Measurements from ENCODE around the gene PLD5. TPM values are rescaled to one million over a fixed set of nuclear protein-coding genes. Genes with fewer than 3 reads are reported as not detected.

Gene PLD5
- total and polyA plus RNA-seq, 7 donors, result 0.15 to 1.5 (median 0.83) TPM; not detected in 2

GRCh38 chr1:242546441-242546840 is 21.9 kb upstream of the PLD5 start:
- DNase-seq, result no peak
- no peaks in the 10 kb centered on the region for H3K4me1 ChIP-seq
- TF ChIP-seq CTCF (IDR thresholded peaks at IDR 0.05) (no peak), POLR2AphosphoS5 (IDR thresholded peaks at IDR 0.05) (no peak), EP300 (IDR thresholded peaks at IDR 0.05) (no peak), POLR2A (IDR thresholded peaks at IDR 0.05) (no peak)
- H3K27ac ChIP-seq, result no peak overlapping the region
- no peaks in the 10 kb centered on the region for H3K27me3 ChIP-seq
- intact Hi-C loops (cut with DNase I), result no loop called here
- H3K9me3 ChIP-seq, result no peaks in the 10 kb centered on the region
- 87 to 89% methylated on average over 3 of the region's 3 CpGs for WGBS, 2 donors
- no peaks in the 10 kb centered on the region for H3K36me3 ChIP-seq
- H3K4me3 ChIP-seq, result no peak overlapping the region

GRCh38 chr1:242544071-242544470 is 19.6 kb upstream of the PLD5 start:
- H3K4me1 ChIP-seq, result no peaks in the 10 kb centered on the region
- intact Hi-C loops (cut with DNase I), result no loop called here
- H3K4me3 ChIP-seq, result no peak overlapping the region
- no peaks in the 10 kb centered on the region for H3K27me3 ChIP-seq
- no peaks in the 10 kb centered on the region for H3K36me3 ChIP-seq
- TF ChIP-seq POLR2A (IDR thresholded peaks at IDR 0.05) (no peak), CTCF (IDR thresholded peaks at IDR 0.05) (no peak), POLR2AphosphoS5 (IDR thresholded peaks at IDR 0.05) (no peak), EP300 (IDR thresholded peaks at IDR 0.05) (no peak)
- DNase-seq, result no peak
- H3K27ac ChIP-seq, result no peak overlapping the region
- WGBS, 2 donors, result 57 to 58% methylated on average over 2 of the region's 2 CpGs
- no peaks in the 10 kb centered on the region for H3K9me3 ChIP-seq

- Histone ChIP-seq H3K27ac (no peak overlapping the region), H3K4me1 (no peaks in the 10 kb centered on the region), H3K27me3 (no peaks in the 10 kb centered on the region), H3K4me3 (no peak overlapping the region), H3K36me3 (no peaks in the 10 kb centered on the region), H3K9me3 (no peaks in the 10 kb centered on the region)
- DNase-seq, result no peak
- intact Hi-C loops (cut with DNase I), result no loop called here
- TF ChIP-seq POLR2AphosphoS5 (IDR thresholded peaks at IDR 0.05), result no peak
- no peak for TF ChIP-seq EP300 (IDR thresholded peaks at IDR 0.05)
- no peak for TF ChIP-seq POLR2A (IDR thresholded peaks at IDR 0.05)
- TF ChIP-seq CTCF (IDR thresholded peaks at IDR 0.05), result no peak
- 93 to 95% methylated on average over 2 of the region's 2 CpGs for WGBS, 2 donors
Measured at GRCh38 chr1:242542271-242542670, 17.8 kb upstream of the PLD5 start.

- TF ChIP-seq CTCF (IDR thresholded peaks at IDR 0.05) (no peak), EP300 (IDR thresholded peaks at IDR 0.05) (no peak), POLR2A (IDR thresholded peaks at IDR 0.05) (no peak), POLR2AphosphoS5 (IDR thresholded peaks at IDR 0.05) (no peak)
- Histone ChIP-seq H3K27ac (no peak overlapping the region), H3K4me3 (no peak overlapping the region), H3K4me1 (no peaks in the 10 kb centered on the region), H3K9me3 (no peaks in the 10 kb centered on the region), H3K36me3 (no peaks in the 10 kb centered on the region), H3K27me3 (no peaks in the 10 kb centered on the region)
- 21 to 48% methylated on average over 1 of the region's 1 CpG for WGBS, 2 donors
- intact Hi-C loops (cut with DNase I), result no loop called here
- no peak for DNase-seq
Measured at GRCh38 chr1:242535986-242536385, 11.5 kb upstream of the PLD5 start.

GRCh38 chr1:242534753-242535152 is 10.3 kb upstream of the PLD5 start:
- Histone ChIP-seq H3K4me3 (no peak overlapping the region), H3K27me3 (peaks cover 0 to 4% (median 0%) of the 10 kb centered on the region in 3 donors), H3K4me1 (no peaks in the 10 kb centered on the region), H3K36me3 (no peaks in the 10 kb centered on the region), H3K9me3 (no peaks in the 10 kb centered on the region), H3K27ac (no peak overlapping the region)
- 85 to 88% methylated on average over 1 of the region's 1 CpG for WGBS, 2 donors
- TF ChIP-seq POLR2A (IDR thresholded peaks at IDR 0.05), result no peak
- TF ChIP-seq CTCF (IDR thresholded peaks at IDR 0.05), result no peak
- TF ChIP-seq POLR2AphosphoS5 (IDR thresholded peaks at IDR 0.05), result no peak
- TF ChIP-seq EP300 (IDR thresholded peaks at IDR 0.05), result no peak
- intact Hi-C loops (cut with DNase I), result no loop called here
- DNase-seq, result no peak
